COR-L47 (cell line): Measurements from ENCODE around the gene CBX4.

Source experiments
- DNase-seq: peaks from one replicate; lab custom pipeline; 2025; lab: John Stamatoyannopoulos, UW

Gene CBX4

GRCh38 chr17:79839356-79840268 is at the start of gene CBX4:
TSS of gene CBX4 (minus strand) at chr17:79839440. CDS start at chr17:79839251, 189 bp downstream.
- DNase-seq: peak; percentile 93

GRCh38 chr17:79888009-79888540 is 48.8 kb upstream of the CBX4 start:
- no peak for DNase-seq

- no peak for DNase-seq
Measured at GRCh38 chr17:79887451-79887991, 48.3 kb upstream of the CBX4 start.

- no peak for DNase-seq
Measured at GRCh38 chr17:79883202-79883601, 44.0 kb upstream of the CBX4 start.

GRCh38 chr17:79878329-79878947 is 39.2 kb upstream of the CBX4 start:
- no peak for DNase-seq

GRCh38 chr17:79877041-79877440 is 37.8 kb upstream of the CBX4 start:
- DNase-seq: no peak

GRCh38 chr17:79875511-79875910 is 36.3 kb upstream of the CBX4 start:
- DNase-seq: no peak

GRCh38 chr17:79874329-79874981 is 35.2 kb upstream of the CBX4 start:
- DNase-seq: peak; percentile 12

- no peak for DNase-seq
Measured at GRCh38 chr17:79873583-79873982, 34.3 kb upstream of the CBX4 start.

GRCh38 chr17:79872762-79873161 is 33.5 kb upstream of the CBX4 start:
- no peak for DNase-seq

- no peak for DNase-seq
Measured at GRCh38 chr17:79871131-79871530, 31.9 kb upstream of the CBX4 start.

- DNase-seq: no peak
Measured at GRCh38 chr17:79870540-79870939, 31.3 kb upstream of the CBX4 start.

GRCh38 chr17:79866791-79867518 is 27.7 kb upstream of the CBX4 start:
- DNase-seq: no peak

- no peak for DNase-seq
Measured at GRCh38 chr17:79865351-79866210, 26.3 kb upstream of the CBX4 start.

GRCh38 chr17:79864617-79865250 is 25.5 kb upstream of the CBX4 start:
- DNase-seq: no peak

- no peak for DNase-seq
Measured at GRCh38 chr17:79864147-79864546, 24.9 kb upstream of the CBX4 start.

GRCh38 chr17:79862771-79863440 is 23.7 kb upstream of the CBX4 start:
- no peak for DNase-seq

GRCh38 chr17:79862238-79862637 is 23.0 kb upstream of the CBX4 start:
- DNase-seq: no peak

- no peak for DNase-seq
Measured at GRCh38 chr17:79861413-79862216, 22.4 kb upstream of the CBX4 start.
